Spleen (tissue), 7 donors: ENCODE measurements around the gene ROR1.

Source experiments
- CTCF ChIP-seq, 11 experiments: fragments of 200-600 bp in 7 of 11; fragments of 450-650 bp in 4 of 11; sonication (generic) in 4 of 11; IDR thresholded peaks in 8 of 11; conservative IDR thresholded peaks in 3 of 11; 1 replicate in 7 of 11; 2 replicates in 4 of 11; pipeline versions ENCODE4 v1.4.0 to v1.8.0; 2016 to 2021; ENCODE audit warnings: antibody characterized with exemption in 11 of 11, inconsistent platforms in 4 of 11, mild to moderate bottlenecking in 1 of 11
- POLR2A ChIP-seq, 3 donors: fragments of 450-650 bp; IDR thresholded peaks; one replicate each; pipeline ENCODE4 v1.5.1; 2017; ENCODE audit warnings: antibody characterized with exemption in 3 of 3, mild to moderate bottlenecking in 1 of 3
- donor health status: DM: no; HTN: no; CAD: no; lungs with moderate emphysema.
- donor health status: DM: no; HTN: no; CAD: no.
- donor health status: DM: no; HTN: no; CAD: no.

GRCh38 chr1:64055310-64055709 is 281.5 kb downstream of the ROR1 start:
- TF ChIP-seq CTCF (IDR thresholded peaks at IDR 0.05 in 8 of 11, conservative IDR thresholded peaks at IDR 0.05 in 3 of 11) (no peak), POLR2A (IDR thresholded peaks at IDR 0.05) (no peak)
